GM12891 (cell line): Measurements from ENCODE around the gene TMEM266.

Source experiments
- PAX5 ChIP-seq: IDR thresholded peaks from 2 replicates; pipeline ENCODE4 v1.6.1; 2011; ENCODE audit warnings: low read length, moderate library complexity, mild to moderate bottlenecking; ENCODE audit not compliant: insufficient read depth, severe bottlenecking
- POLR2A ChIP-seq: IDR thresholded peaks from 2 replicates; pipeline ENCODE4 v1.6.1; 2011; ENCODE audit warnings: low read depth, low read length, control low read depth
- POLR2AphosphoS5 ChIP-seq: IDR thresholded peaks from 2 replicates; pipeline ENCODE4 v1.6.1; 2011; ENCODE audit warnings: low read depth, low read length, control low read depth
- TAF1 ChIP-seq: IDR thresholded peaks from 2 replicates; pipeline ENCODE4 v1.6.1; 2011; ENCODE audit warnings: low read depth, low read length, control low read depth

GRCh38 chr15:76208084-76208785 is 148.4 kb downstream of the TMEM266 start:
- TF ChIP-seq POLR2A (no peak), TAF1 (no peak), PAX5 (no peak), POLR2AphosphoS5 (no peak)
